IgD-negative memory B cell (primary cell): ENCODE measurements around the gene SRSF1. TPM values are rescaled to one million over a fixed set of nuclear protein-coding genes. Genes with fewer than 3 reads are reported as not detected.

Experiments
- H3K27ac Mint-ChIP-seq, 3 donors: one replicate each; pipeline ENCODE4 v1.8.0; 2020 to 2022; ENCODE audit warnings: mild to moderate bottlenecking in 3 of 3, mixed read lengths in 3 of 3, moderate library complexity in 1 of 3
- H3K27me3 Mint-ChIP-seq: one replicate; pipeline ENCODE4 v1.8.0; 2021; ENCODE audit warnings: mixed read lengths
- H3K36me3 Mint-ChIP-seq: one replicate; pipeline ENCODE4 v1.8.0; 2020; ENCODE audit warnings: mild to moderate bottlenecking, mixed read lengths
- H3K4me1 Mint-ChIP-seq, 3 donors: one replicate each; pipeline ENCODE4 v1.8.0; 2020 to 2022; ENCODE audit warnings: mixed read lengths in 3 of 3, mild to moderate bottlenecking in 1 of 3
- H3K4me3 Mint-ChIP-seq, 4 donors: one replicate each; pipeline ENCODE4 v1.8.0; 2020 to 2022; ENCODE audit warnings: mild to moderate bottlenecking in 4 of 4, mixed read lengths in 4 of 4, moderate library complexity in 3 of 4
- H3K9me3 Mint-ChIP-seq, 3 donors: one replicate each; pipeline ENCODE4 v1.8.0; 2020 to 2021; ENCODE audit warnings: mixed read lengths in 3 of 3, mild to moderate bottlenecking in 1 of 3
- polyA plus RNA-seq: library from polyadenylated mRNA; unstranded; fragments of 300-500 nt; fragmentation: Illumina TruSeq; gene quantifications from one replicate; pipeline ENCODE4 v1.2.3, GENCODE V29; 2021

SRSF1 gene
- polyA plus RNA-seq, 1 donor from 2014 or later, result 57.3 TPM

- peaks cover 35% of the 10 kb centered on the region for H3K27me3 Mint-ChIP-seq
- H3K4me1 Mint-ChIP-seq, result no peaks in the 10 kb centered on the region
- peaks cover 0 to 1% (median 0%) of the 10 kb centered on the region in 3 donors for H3K9me3 Mint-ChIP-seq
- peaks cover 1% of the 10 kb centered on the region for H3K36me3 Mint-ChIP-seq
- no peak overlapping the region for H3K4me3 Mint-ChIP-seq
- no peak overlapping the region for H3K27ac Mint-ChIP-seq
Observed at GRCh38 chr17:58040386-58040785, 33.3 kb upstream of the SRSF1 start.

DNA sequence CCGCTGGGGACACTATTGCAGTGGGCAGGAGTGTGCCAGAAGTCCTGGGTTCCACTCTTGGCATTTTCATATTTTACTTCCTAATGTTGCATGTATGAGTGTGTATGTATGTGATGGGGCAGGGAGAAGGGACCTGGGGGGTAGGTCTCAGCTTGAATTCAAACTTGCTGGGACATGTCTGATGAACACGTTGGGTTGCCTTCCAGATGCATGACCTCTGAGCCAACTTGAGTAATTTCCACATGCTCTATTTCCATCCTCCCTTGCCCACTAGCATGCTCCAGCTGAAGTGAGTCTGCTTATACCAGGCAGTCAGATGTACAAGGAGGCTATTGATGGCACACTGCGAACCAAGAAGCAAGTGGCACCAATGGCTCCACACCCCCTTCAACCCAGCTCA is 32.9 kb upstream of the SRSF1 start:
- peaks cover 35% of the 10 kb centered on the region for H3K27me3 Mint-ChIP-seq
- peak overlapping the region in 1 of 4 donors; percentile 45 for H3K4me3 Mint-ChIP-seq

GRCh38 chr17:58032691-58033415 is 25.8 kb upstream of the SRSF1 start:
- no peaks in the 10 kb centered on the region for H3K4me1 Mint-ChIP-seq
- H3K4me3 Mint-ChIP-seq, result no peak overlapping the region
- no peak overlapping the region for H3K27ac Mint-ChIP-seq
- peaks cover 4% of the 10 kb centered on the region for H3K36me3 Mint-ChIP-seq
- H3K9me3 Mint-ChIP-seq, result no peaks in the 10 kb centered on the region
- no peaks in the 10 kb centered on the region for H3K27me3 Mint-ChIP-seq

More for the DNA sequence above, 32.9 kb upstream of the SRSF1 start:
- no peaks in the 10 kb centered on the region for H3K4me1 Mint-ChIP-seq
- peaks cover 1% of the 10 kb centered on the region for H3K36me3 Mint-ChIP-seq
- no peak overlapping the region for H3K27ac Mint-ChIP-seq
- H3K9me3 Mint-ChIP-seq, result peaks cover 0 to 1% (median 0%) of the 10 kb centered on the region in 3 donors

DNA sequence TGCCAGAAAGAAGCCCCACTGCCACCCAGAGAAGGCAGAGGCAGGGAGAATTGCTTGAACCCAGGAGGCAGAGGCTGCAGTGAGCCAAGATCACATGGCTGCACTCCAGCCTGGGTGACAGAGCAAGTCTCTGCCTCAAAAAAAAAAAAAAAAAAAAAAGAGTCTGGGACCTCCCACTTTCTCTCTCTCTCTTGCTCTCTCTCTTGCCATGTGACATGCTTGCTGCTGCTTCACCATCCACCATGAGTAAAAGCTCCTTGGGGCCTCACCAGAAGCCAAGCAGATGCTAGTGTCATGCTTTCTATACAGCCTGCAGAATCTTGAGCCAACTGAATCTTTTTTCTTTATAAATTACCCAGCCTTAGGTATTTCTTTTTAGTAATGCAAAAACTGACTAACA is 21.5 kb upstream of the SRSF1 start:
- Mint-ChIP-seq H3K4me3 (no peak overlapping the region), H3K9me3 (no peaks in the 10 kb centered on the region), H3K27ac (no peak overlapping the region), H3K4me1 (no peaks in the 10 kb centered on the region), H3K27me3 (peaks cover 5% of the 10 kb centered on the region), H3K36me3 (peaks cover 4% of the 10 kb centered on the region)

DNA sequence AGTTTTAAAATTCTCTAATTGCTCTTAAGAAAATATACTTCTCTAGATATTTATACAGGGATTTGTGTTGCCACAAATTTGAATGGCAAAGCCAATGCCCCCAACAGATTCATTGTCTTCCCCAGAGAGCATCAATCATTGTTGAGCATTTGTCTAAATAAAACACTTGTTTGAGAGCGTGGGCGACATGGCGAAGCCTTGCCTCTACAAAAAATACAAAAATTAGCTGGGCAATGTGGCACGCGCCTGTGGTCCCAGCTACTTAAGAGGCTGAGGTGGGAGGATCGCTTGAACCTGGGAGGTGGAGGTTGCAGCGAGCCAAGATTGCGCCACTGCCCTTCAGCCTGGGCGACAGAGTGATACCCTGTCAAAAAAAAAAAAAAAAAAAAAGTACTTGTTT is 13.4 kb upstream of the SRSF1 start:
- Mint-ChIP-seq H3K36me3 (peaks cover 2% of the 10 kb centered on the region), H3K27ac (no peak overlapping the region), H3K9me3 (peaks cover 0 to 2% (median 0%) of the 10 kb centered on the region in 3 donors), H3K27me3 (peaks cover 11% of the 10 kb centered on the region), H3K4me1 (no peaks in the 10 kb centered on the region), H3K4me3 (no peak overlapping the region)

DNA sequence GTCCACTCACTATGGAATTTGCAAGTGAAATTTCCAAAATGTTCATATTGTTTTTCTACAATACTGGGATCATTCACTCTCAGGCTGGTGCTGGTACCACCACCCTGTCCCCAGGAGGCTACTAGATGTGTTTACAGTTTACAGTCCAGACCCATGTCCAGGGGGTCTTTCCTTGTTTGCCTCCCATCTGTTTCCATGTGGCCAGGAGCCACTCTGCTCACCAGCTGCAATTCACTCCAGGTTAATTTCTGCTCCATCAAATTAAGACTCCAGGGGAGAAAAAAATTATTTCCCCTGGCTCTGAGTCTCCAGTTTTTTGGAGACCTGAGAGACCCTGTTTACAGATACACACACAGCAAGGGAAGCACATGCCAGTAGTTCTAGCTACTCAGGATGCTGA is 12.5 kb upstream of the SRSF1 start:
- H3K4me3 Mint-ChIP-seq, result no peak overlapping the region
- H3K27ac Mint-ChIP-seq, result no peak overlapping the region
- H3K9me3 Mint-ChIP-seq, result peaks cover 0 to 2% (median 0%) of the 10 kb centered on the region in 3 donors
- no peaks in the 10 kb centered on the region for H3K4me1 Mint-ChIP-seq
- H3K27me3 Mint-ChIP-seq, result peaks cover 13% of the 10 kb centered on the region
- H3K36me3 Mint-ChIP-seq, result peaks cover 2% of the 10 kb centered on the region

DNA sequence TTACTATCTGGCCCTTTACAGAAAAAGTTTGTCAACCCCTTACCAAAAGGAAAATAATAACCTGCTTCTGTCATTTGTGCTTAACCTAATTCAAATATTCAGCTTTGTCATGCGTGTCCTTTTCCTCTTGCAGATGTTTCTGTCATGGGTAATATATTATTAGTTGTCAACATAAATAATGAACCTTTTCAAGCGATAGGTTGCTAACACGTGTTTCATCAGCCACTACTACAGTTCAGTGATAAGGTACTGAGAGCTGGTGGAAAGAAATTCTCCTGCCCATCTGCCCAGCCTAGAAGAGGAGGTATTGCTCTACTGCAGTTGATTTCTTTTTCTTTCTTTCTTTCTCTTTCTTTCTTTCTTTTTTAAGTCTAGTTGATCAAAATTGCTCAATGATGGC is 12.0 kb upstream of the SRSF1 start:
- Mint-ChIP-seq H3K4me3 (no peak overlapping the region), H3K36me3 (peaks cover 2% of the 10 kb centered on the region), H3K4me1 (no peaks in the 10 kb centered on the region), H3K9me3 (peaks cover 0 to 2% (median 0%) of the 10 kb centered on the region in 3 donors), H3K27ac (no peak overlapping the region), H3K27me3 (peaks cover 13% of the 10 kb centered on the region)

DNA sequence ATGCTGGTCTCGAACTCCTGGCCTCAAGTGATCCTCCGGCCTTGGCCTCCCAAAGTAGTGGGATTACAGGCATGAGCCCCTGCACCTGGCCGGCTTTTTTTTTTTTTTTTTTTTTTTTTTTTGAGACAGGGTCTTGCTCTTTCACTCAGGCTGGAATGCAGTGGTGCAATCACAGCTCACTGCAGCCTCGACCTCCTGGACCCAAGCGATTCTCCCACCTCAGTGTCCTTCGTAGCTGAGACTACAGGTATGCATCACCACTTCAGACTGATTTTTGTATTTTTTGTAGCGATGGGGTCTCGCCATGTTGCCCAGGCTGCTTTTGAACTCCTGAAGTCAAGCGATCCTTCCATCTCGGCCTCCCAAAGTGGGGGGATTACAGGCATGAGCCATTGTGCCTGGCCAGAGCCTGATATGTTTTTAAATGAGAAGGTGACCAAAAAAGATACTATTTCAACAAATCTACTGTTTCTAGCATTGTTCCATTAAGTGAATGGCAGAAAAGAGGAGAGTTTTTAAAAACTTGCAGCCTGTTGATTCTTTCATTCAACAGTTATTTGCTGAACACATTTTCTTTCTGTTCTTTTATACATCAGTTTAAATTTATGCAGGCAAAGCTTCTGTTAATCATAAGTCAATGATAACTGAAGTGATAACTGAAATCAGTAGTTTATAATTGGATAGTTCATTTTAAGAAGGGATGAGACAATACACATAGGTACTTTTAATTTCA is 3.2 kb upstream of the SRSF1 start:
- H3K27ac Mint-ChIP-seq, result no peak overlapping the region

GRCh38 chr17:58007781-58008706 is 998 bp upstream of the SRSF1 start:
- Mint-ChIP-seq H3K27ac (peak overlapping the region; percentile 97 to 100 (median 99)), H3K36me3 (peaks cover 5% of the 10 kb centered on the region), H3K9me3 (no peaks in the 10 kb centered on the region), H3K27me3 (no peaks in the 10 kb centered on the region), H3K4me1 (peaks cover 27 to 33% (median 29%) of the 10 kb centered on the region in 3 donors), H3K4me3 (peak overlapping the region; percentile 99 to 100 (median 100))

More for the DNA sequence above, 3.2 kb upstream of the SRSF1 start:
- Mint-ChIP-seq H3K27me3 (peaks cover 1% of the 10 kb centered on the region), H3K36me3 (no peaks in the 10 kb centered on the region), H3K4me3 (peak overlapping the region in 3 of 4 donors; percentile 21 to 51 (median 46)), H3K4me1 (peaks cover 14 to 25% (median 15%) of the 10 kb centered on the region in 3 donors), H3K9me3 (no peaks in the 10 kb centered on the region)

- H3K4me3 Mint-ChIP-seq, result peak overlapping the region; percentile 99 to 100 (median 100)
- no peaks in the 10 kb centered on the region for H3K9me3 Mint-ChIP-seq
- peak overlapping the region; percentile 97 to 100 (median 99) for H3K27ac Mint-ChIP-seq
- H3K4me1 Mint-ChIP-seq, result peaks cover 31 to 43% (median 37%) of the 10 kb centered on the region in 3 donors
- H3K27me3 Mint-ChIP-seq, result no peaks in the 10 kb centered on the region
- peaks cover 5% of the 10 kb centered on the region for H3K36me3 Mint-ChIP-seq
Observed at GRCh38 chr17:58006560-58006923, 504 bp downstream of the SRSF1 start.

DNA sequence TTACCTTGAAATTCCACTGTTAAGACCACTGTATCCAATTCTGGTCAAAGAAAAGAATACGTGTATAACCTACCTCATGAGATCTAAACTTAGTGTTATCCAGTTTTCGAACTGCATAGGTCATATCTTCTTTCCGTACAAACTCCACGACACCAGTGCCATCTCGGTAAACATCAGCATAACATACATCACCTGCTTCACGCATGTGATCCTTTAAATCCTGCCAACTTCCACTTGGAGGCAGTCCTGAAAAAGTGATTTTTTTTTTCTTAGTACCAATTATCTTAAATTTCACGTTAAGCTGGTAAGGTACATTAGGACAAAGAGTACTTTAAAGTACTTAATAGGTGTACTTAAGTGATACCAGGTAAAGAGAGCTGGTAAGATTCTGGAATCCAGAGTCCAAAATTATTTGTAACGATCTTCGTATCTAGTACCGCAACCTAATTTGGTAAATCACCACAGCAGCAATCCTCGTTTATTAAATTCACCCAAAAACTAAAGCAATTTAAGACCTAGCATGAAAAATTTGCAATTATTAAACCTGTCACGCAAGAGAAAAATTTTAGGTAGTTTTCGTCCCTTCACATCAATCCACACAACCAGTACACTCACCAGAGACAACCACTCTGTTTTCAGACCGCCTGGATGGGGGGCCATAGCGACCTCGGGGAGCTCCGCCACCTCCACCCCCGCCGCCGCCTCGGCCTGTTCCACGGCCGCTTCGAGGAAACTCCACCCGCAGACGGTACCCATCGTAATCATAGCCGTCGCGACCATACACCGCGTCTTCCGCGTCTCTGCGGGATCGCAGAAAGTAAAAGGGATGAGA is 1.1 kb downstream of the SRSF1 start:
- Mint-ChIP-seq H3K27ac (peak overlapping the region; percentile 97 to 100 (median 99)), H3K4me3 (peak overlapping the region; percentile 99 to 100 (median 100)), H3K36me3 (peaks cover 5% of the 10 kb centered on the region), H3K27me3 (no peaks in the 10 kb centered on the region), H3K4me1 (peaks cover 31 to 43% (median 39%) of the 10 kb centered on the region in 3 donors), H3K9me3 (no peaks in the 10 kb centered on the region)

GRCh38 chr17:58005031-58005727 is 1.9 kb downstream of the SRSF1 start:
- H3K4me1 Mint-ChIP-seq, result peaks cover 31 to 43% (median 39%) of the 10 kb centered on the region in 3 donors
- peak overlapping the region; percentile 99 to 100 (median 100) for H3K4me3 Mint-ChIP-seq
- H3K36me3 Mint-ChIP-seq, result peaks cover 5% of the 10 kb centered on the region
- peak overlapping the region; percentile 89 to 99 (median 97) for H3K27ac Mint-ChIP-seq
- H3K9me3 Mint-ChIP-seq, result no peaks in the 10 kb centered on the region
- no peaks in the 10 kb centered on the region for H3K27me3 Mint-ChIP-seq

DNA sequence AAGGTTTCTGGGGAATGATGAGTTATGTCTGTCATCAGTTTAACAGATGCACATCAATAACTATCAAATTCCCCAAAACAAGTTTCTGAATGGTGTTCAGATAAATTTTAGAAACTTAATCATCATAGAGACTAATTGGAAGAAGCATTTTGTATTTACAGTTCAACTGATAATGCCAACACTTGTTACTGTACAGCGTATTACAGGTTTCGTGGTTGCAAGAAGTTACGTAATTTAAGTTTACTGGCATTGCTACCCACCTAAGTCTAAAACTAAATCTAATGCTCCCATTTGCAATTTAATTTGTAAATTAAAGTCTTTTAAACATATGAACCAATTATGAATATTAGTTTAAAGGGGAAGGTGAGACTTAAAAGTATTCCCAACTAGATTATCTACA is 3.0 kb downstream of the SRSF1 start:
- no peaks in the 10 kb centered on the region for H3K9me3 Mint-ChIP-seq
- no peaks in the 10 kb centered on the region for H3K27me3 Mint-ChIP-seq
- H3K4me3 Mint-ChIP-seq, result peak overlapping the region in 1 of 4 donors; percentile 100
- peaks cover 36 to 49% (median 42%) of the 10 kb centered on the region in 3 donors for H3K4me1 Mint-ChIP-seq
- H3K36me3 Mint-ChIP-seq, result peaks cover 5% of the 10 kb centered on the region
- H3K27ac Mint-ChIP-seq, result no peak overlapping the region
